Measurements from ENCODE around the gene MED16. TPM values are rescaled to one million over a fixed set of nuclear protein-coding genes. Genes with fewer than 3 reads are reported as not detected.
"Not testable (repeated sequence)": the region's sequence is repeated elsewhere in the genome, so short reads cannot be mapped to it uniquely, and the experiment has no call there.

The MED16 gene
- total RNA-seq, 1 experiment from 2014 or later = 21.3 TPM

GRCh38 chr19:891421-892200, 1.4 kb downstream of the MED16 start:
- not testable (repeated sequence) for H3K27me3 ChIP-seq; H3K9me3 ChIP-seq (replicated peaks); H3K27ac ChIP-seq; DNase-seq; H3K4me1 ChIP-seq; H3K36me3 ChIP-seq
- H3K4me3 ChIP-seq = peak overlapping the region; percentile 99

DNA sequence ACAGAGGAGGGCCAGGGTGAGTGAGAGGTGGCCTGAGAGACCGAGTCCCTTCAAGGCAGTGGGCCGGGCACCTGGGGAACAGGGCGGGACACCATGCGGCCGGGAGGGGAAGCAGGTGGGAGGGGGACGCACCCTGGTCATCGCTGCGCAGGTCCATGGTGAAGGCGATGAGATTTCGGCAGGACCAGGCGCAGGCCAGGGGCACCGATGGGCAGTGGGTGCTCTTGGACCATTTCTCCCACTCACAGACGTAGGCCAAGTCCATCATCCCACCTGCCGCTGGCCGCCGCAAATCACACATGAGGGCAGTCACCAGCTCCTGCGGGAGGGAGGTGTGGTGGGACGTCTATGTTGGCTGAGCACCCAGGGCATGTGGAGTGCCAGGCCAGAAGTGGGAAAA, 2.2 kb downstream of the MED16 start:
- H3K4me1 ChIP-seq = no peaks in the 10 kb centered on the region
- no peaks in the 10 kb centered on the region for H3K9me3 ChIP-seq (replicated peaks)
- no peak for DNase-seq
- H3K36me3 ChIP-seq = peaks cover 2% of the 10 kb centered on the region; the same call in 1 of the 2 replicates
- no peaks in the 10 kb centered on the region for H3K27me3 ChIP-seq
- H3K27ac ChIP-seq = no peak overlapping the region
- H3K4me3 ChIP-seq = no peak overlapping the region

DNA sequence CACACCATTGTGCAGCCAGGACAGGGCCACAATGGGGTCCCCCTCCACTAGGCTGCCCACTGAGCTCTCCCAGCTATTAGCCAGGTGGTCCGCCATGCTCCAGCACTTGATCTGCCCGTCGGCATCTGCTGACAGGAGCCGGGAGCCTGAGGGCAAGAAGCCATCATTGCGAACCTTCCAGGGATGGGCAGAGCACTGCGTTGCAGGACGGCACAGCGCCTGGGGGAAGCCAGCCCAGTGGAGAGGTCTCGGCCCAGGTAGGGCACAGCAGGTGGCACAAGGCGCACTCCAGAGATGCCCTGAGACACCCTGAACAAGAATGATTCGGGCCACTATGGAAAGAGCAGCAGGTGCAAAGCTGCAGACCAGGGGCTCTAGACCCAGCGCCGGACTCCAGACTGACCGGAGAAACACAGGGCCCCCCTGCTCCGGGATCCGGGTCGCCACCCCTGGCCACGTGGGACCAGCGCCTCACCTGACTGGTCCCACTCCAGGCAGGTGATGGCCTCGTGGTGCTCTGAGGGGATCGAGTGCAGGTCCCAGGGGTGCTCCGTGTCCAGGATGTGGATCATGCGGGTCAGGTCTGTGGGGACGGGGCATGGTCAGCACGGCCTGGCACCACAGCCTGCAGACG, 3.2 kb downstream of the MED16 start:
- H3K4me3 ChIP-seq = no peak overlapping the region
- H3K36me3 ChIP-seq = peaks cover 2% of the 10 kb centered on the region; the same call in 1 of the 2 replicates
- no peak overlapping the region for H3K27ac ChIP-seq
- no peaks in the 10 kb centered on the region for H3K4me1 ChIP-seq
- H3K27me3 ChIP-seq = no peaks in the 10 kb centered on the region
- no peak for DNase-seq
- no peaks in the 10 kb centered on the region for H3K9me3 ChIP-seq (replicated peaks)

DNA sequence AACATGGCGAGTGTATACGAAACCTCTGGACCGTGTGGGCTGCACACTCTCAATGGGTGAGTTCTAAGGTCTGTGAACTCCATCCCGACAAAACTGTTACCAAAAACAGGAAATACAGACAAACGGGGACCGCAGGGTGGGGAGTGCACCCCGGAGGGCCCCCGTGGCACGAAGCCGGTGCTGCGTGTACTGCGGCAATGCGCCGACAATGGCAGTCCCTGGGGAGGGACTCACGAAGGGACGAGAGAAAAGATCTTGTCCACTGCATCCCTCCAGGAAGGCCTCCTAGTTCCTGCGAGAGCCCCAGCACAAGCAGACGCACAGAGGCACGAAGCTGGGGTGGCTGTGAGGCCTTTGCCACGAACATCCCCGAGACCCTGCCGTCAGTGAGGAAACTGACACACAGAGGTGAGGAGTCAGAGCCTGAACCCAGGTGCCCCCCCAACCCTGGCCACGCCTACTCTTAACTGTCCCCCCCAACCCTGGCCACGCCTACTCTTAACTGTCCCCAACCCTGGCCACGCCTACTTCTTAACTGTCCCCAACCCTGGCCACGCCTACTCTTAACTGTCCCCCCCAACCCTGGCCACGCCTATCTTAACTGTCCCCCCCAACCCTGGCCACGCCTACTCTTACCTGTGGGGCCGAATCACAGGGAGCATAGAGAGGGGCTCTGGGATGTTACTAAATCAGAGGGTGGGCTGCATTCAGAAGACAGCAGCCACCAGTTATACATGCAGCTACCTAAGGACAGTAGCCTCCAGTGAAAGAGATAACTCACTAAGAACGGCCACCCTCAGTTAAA, 4.2 kb downstream of the MED16 start:
- Histone ChIP-seq H3K4me3 (no peak overlapping the region), H3K4me1 (no peaks in the 10 kb centered on the region), H3K27ac (no peak overlapping the region), H3K36me3 (peaks cover 6% of the 10 kb centered on the region; the same call in 1 of the 2 replicates), H3K27me3 (no peaks in the 10 kb centered on the region), H3K9me3 (replicated peaks) (no peaks in the 10 kb centered on the region)
- no peak for DNase-seq

DNA sequence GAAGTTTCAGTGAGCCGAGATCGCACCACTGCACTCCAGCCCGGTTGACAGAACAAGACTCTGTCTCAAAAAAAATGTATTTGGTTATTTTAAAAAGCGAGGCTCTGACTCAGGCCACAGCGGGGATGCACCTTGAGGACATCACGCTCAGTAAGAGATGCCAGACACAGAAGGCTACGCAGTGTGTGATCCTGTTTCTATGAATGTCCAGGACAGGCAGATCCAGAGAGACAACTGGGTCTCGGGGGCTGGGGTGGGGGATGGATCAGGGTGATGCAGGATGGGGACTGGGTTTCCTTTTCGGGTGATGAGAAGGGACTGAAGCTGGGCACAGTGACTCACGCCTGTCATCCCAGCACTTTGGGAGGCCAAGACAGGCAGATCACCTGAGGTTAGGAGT, 5.4 kb downstream of the MED16 start:
- Histone ChIP-seq H3K9me3 (replicated peaks) (no peaks in the 10 kb centered on the region), H3K27me3 (no peaks in the 10 kb centered on the region), H3K27ac (no peak overlapping the region)

DNA sequence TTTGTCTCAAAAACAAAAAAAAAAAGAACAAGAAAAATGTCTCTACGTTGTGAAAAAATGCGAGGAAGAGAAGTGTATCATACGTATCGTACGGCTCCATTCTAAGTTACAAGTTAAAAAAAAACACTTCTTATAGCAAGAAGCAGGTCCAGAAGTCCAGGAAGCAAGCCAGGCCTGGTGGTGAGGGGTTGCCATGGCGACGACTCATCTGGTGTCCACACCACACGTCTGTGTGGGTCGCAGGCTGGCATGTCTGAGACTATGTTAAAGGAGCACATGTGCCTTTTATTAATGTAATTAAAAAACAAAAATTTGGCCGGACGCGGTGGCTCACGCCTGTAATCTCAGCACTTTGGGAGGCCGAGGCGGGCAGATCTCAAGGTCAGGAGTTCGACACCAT, 5.9 kb downstream of the MED16 start:
- Histone ChIP-seq H3K9me3 (replicated peaks) (no peaks in the 10 kb centered on the region), H3K36me3 (peaks cover 10% of the 10 kb centered on the region; the same call in 1 of the 2 replicates), H3K4me1 (no peaks in the 10 kb centered on the region), H3K4me3 (no peak overlapping the region), H3K27me3 (no peaks in the 10 kb centered on the region), H3K27ac (no peak overlapping the region)
- peak in 1 of 2 experiments; percentile 38 for DNase-seq

More for the DNA sequence above, 5.4 kb downstream of the MED16 start:
- H3K4me1 ChIP-seq = no peaks in the 10 kb centered on the region
- no peak for DNase-seq
- no peak overlapping the region for H3K4me3 ChIP-seq
- H3K36me3 ChIP-seq = peaks cover 9% of the 10 kb centered on the region; the same call in 1 of the 2 replicates

DNA sequence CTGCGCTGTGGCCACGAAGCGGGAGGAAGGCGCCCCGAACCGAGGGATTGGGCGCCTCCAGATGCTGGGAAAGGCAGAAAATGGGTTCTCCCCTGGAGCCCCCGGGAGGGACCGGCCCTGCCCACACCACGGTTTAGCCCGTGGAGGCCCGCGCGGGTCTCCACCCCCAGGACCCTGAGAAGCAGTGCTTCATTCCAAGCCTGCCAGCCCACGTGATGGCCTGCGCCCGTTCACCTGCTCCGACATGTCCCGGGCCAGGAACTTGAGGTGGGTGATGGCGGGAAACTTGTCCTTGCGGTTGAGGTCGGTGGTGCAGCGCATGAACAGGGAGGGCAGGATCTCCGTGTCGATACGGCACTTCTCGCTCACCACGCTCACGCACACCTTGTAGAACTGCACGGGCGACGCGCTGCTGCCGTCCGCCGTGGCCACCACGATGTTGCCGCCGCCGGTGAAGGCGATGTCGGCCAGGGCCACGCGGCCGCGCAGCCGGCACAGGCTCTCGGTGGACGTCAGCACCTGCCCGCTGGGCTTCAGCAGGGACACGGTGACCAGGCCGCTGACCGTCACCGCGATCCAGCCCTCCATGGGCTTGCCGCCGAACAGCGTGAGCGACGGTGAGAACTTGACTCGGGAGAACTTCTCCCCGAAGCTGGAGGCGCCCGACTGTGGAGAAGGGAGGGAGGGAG, 7.3 kb downstream of the MED16 start:
- no peaks in the 10 kb centered on the region for H3K27me3 ChIP-seq
- H3K27ac ChIP-seq = no peak overlapping the region
- H3K9me3 ChIP-seq (replicated peaks) = no peaks in the 10 kb centered on the region
- H3K4me1 ChIP-seq = no peaks in the 10 kb centered on the region
- peaks cover 18% of the 10 kb centered on the region for H3K36me3 ChIP-seq
- no peak for DNase-seq
- no peak overlapping the region for H3K4me3 ChIP-seq

- Histone ChIP-seq H3K4me3 (no peak overlapping the region), H3K9me3 (replicated peaks) (no peaks in the 10 kb centered on the region), H3K27ac (no peak overlapping the region), H3K4me1 (no peaks in the 10 kb centered on the region), H3K27me3 (no peaks in the 10 kb centered on the region), H3K36me3 (peaks cover 18% of the 10 kb centered on the region)
- no peak for DNase-seq
Observed at GRCh38 chr19:884420-885211, 8.4 kb downstream of the MED16 start.

GRCh38 chr19:883661-884211, 9.3 kb downstream of the MED16 start:
- no peak for DNase-seq
- Histone ChIP-seq H3K36me3 (peaks cover 18% of the 10 kb centered on the region), H3K27ac (no peak overlapping the region)

GRCh38 chr19:882871-883497, 10.0 kb downstream of the MED16 start:
- H3K27me3 ChIP-seq = no peaks in the 10 kb centered on the region
- H3K9me3 ChIP-seq (replicated peaks) = no peaks in the 10 kb centered on the region
- no peak overlapping the region for H3K4me3 ChIP-seq
- H3K4me1 ChIP-seq = no peaks in the 10 kb centered on the region
- peaks cover 18% of the 10 kb centered on the region for H3K36me3 ChIP-seq
- H3K27ac ChIP-seq = no peak overlapping the region
- no peak for DNase-seq

More at GRCh38 chr19:883661-884211, 9.3 kb downstream of the MED16 start:
- no peaks in the 10 kb centered on the region for H3K4me1 ChIP-seq
- no peaks in the 10 kb centered on the region for H3K9me3 ChIP-seq (replicated peaks)
- H3K27me3 ChIP-seq = no peaks in the 10 kb centered on the region
- H3K4me3 ChIP-seq = no peak overlapping the region

GRCh38 chr19:881385-882071, 11.5 kb downstream of the MED16 start:
- Histone ChIP-seq H3K36me3 (peaks cover 18% of the 10 kb centered on the region), H3K27ac (no peak overlapping the region), H3K27me3 (no peaks in the 10 kb centered on the region), H3K9me3 (replicated peaks) (no peaks in the 10 kb centered on the region), H3K4me1 (no peaks in the 10 kb centered on the region), H3K4me3 (no peak overlapping the region)
- no peak for DNase-seq

DNA sequence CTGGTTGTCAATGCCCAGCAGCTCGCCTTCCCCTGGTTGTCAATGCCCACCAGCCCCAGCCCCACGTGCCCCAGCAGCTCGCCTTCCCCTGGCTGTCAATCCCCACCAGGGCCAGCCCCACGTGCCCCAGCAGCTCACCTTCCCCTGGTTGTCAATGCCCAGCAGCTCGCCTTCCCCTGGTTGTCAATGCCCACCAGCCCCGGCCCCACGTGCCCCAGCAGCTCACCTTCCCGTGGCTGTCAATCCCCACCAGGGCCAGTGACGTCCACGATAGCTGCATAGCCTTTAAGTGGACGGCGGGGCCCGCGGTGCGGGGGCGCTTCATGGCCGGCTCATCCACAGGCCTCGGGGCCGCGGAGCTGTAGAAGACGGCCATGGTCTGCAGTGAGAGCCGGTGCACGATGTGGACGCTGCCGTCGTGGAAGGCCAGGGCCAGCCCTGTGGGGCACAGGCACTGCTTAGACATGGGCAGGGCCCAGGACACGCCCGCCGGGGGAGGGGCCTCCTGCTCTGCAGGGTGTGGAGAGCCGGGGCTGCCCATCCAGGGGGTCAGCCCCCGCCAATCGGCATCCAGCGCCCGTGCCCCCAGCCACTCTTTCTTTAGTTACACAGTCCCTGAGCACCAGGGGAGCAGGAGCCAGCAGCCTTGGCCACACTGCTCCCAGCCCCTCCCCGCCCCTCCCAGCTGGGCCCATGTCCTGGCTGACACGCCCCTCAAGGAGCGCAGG, 13.1 kb downstream of the MED16 start:
- Histone ChIP-seq H3K27me3 (no peaks in the 10 kb centered on the region), H3K4me1 (no peaks in the 10 kb centered on the region), H3K4me3 (no peak overlapping the region), H3K9me3 (replicated peaks) (no peaks in the 10 kb centered on the region), H3K36me3 (peaks cover 16% of the 10 kb centered on the region), H3K27ac (no peak overlapping the region)
- DNase-seq = no peak
